Transverse colon (tissue), 3 donors: ENCODE results near the gene SELPLG.

Source experiments
- CTCF ChIP-seq, 5 experiments: fragments of 200-600 bp in 3 of 5; fragments of 450-650 bp in 2 of 5; sonication (generic) in 3 of 5; IDR thresholded peaks; 1 replicate in 2 of 5; 2 replicates in 3 of 5; pipeline ENCODE4 v1.5.1; 2016 to 2017; ENCODE audit warnings: antibody characterized with exemption in 5 of 5, inconsistent platforms in 3 of 5, mild to moderate bottlenecking in 2 of 5, moderate library complexity in 1 of 5
- POLR2A ChIP-seq: fragments of 450-650 bp; IDR thresholded peaks from one replicate; pipeline ENCODE4 v1.6.1; 2016; ENCODE audit warnings: antibody characterized with exemption, mild to moderate bottlenecking, moderate library complexity

- no peak for TF ChIP-seq CTCF (IDR thresholded peaks at IDR 0.05)
- no peak for TF ChIP-seq POLR2A
Observed at GRCh38 chr12:108599541-108599940, 34.2 kb downstream of the SELPLG start.
